Memory B cell (primary cell): ENCODE data around the gene DPM3.

Experiments used
- ATAC-seq: fragments of 150-1000 bp; cut with Tn5 transposase; 2 replicates; pipeline ENCODE4 v1.10.0; 2021; ENCODE audit warnings: low read depth, mild to moderate bottlenecking, moderate library complexity
- DNase-seq, 2 donors: peaks; one replicate each; pipeline ENCODE4 v3.0.0; 2022; ENCODE audit warnings: low spot score in 2 of 2
- H3K27ac Mint-ChIP-seq: one replicate; pipeline ENCODE4 v1.8.0; 2022; ENCODE audit warnings: mild to moderate bottlenecking, moderate library complexity, mixed read lengths
- H3K27me3 Mint-ChIP-seq: one replicate; pipeline ENCODE4 v1.8.0; 2022; ENCODE audit warnings: mixed read lengths
- H3K36me3 Mint-ChIP-seq: one replicate; pipeline ENCODE4 v1.8.0; 2022; ENCODE audit warnings: mild to moderate bottlenecking, mixed read lengths
- H3K4me1 Mint-ChIP-seq: one replicate; pipeline ENCODE4 v1.8.0; 2022; ENCODE audit warnings: mixed read lengths
- H3K4me3 Mint-ChIP-seq: one replicate; pipeline ENCODE4 v1.8.0; 2022; ENCODE audit warnings: mild to moderate bottlenecking, moderate library complexity, mixed read lengths
- H3K9me3 Mint-ChIP-seq: one replicate; pipeline ENCODE4 v1.8.0; 2022; ENCODE audit warnings: mixed read lengths

The DPM3 gene

DNA sequence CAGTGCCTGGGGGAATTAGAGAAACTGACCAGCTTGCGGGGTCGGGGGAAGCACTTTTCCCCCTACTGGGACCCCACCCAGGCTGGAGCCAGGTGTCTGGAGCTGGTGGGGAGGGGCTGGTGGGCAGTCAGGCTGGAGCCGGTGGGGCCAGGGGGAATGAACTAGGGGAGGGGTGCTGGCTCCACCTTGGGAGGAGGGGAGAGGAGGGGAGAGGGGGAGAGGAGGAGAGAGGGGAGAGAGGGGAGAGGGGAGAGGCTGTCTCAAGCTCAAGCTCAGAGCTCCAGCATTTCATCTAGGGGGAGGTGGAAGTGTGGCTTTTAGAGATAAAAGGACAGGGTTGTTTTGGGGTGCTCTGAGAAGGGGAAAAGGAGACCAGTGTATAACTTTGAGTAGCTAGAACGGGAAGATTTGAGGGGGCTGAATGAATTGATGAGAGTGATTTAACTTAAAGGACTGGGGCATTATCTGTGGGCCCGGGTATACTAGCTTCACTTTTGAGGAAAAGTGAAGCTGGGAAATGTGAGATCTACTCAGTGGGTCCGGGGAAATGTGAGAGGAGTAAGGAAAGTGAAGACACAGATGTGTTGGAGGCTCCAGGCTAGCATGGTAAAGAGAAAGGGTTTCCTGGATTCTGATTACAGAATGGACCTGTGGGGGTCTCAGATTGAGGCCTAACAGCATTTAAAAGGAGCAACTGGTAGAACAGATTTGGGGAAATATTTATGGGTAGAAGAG lies 9.9 kb downstream of the DPM3 start:
- Mint-ChIP-seq H3K9me3 (no peaks in the 10 kb centered on the region), H3K27ac (no peak overlapping the region), H3K27me3 (peaks cover 21% of the 10 kb centered on the region), H3K36me3 (no peaks in the 10 kb centered on the region), H3K4me1 (peaks cover 28% of the 10 kb centered on the region), H3K4me3 (no peak overlapping the region)
- DNase-seq (no peak), ATAC-seq (no peak)

DNA sequence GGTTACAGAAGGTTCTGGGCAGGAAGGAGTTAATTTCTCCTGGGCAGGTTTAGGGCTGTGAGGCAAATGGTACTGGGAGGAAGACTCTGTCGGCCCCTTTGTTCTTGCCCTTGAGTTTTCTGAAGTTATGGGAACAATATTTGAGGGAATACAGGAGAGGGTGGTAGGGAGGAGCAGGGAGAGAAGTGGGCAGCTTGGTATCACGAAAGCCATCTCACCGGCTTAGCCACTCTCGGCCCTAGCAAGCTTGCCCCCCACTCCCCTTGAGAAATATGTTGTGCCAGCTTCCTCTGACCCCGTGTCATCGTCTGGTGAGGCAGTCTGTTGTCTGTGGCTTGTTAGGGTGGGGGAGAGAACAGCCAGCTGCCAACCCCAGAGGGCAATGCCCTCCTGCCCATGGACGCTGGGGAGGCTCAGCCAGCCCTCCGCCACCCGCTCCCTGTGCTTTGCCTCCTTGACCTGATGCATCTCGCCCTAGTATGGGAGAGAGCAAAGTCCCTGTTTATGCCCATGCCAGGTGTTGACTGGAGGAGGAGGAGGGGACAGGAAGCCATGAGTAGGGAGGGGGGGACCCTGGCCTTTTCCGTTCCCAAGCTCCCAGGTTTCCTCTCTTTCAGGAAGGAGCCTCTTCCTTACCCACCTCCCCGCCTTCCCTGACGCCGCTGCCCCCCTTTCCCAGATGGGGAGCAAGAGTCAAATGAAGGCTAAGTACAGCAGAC lies 11.4 kb downstream of the DPM3 start:
- no peak overlapping the region for H3K27ac Mint-ChIP-seq

DNA sequence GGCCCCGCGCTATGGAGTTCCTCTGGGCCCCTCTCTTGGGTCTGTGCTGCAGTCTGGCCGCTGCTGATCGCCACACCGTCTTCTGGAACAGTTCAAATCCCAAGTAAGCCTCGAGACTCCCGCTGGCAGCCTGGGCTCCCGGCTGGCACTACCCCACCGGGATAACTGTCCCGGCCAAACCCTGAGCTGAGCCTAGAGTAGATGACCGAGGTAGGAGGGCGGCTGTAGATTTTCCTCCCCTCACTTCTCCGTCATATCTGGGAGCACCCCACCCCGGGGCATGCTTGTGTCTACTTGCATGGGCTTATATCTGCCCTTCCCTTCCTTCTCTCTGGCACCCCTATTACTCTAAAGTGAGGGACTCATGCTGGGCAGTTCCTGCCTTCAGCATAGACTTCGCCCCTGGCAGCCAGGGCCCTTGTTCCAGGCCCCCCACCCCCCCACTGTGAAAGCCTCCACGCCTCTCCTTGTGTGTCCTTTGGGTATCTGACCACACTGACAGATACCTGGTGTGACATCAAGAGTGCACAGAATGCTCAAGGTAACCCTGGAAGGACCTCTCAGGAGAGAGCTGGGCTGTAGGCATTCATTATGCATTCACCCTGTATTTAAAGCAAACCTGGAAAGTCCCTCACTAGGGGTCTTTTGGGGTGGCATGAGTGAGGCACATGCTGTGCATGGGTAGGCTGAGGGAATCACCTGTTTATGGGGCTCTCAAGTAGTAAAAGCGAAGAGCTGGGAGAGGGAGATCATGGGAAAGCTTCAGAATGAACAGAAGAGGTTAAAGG lies 12.2 kb downstream of the DPM3 start:
- no peaks in the 10 kb centered on the region for H3K9me3 Mint-ChIP-seq
- H3K4me1 Mint-ChIP-seq = peaks cover 22% of the 10 kb centered on the region
- H3K27ac Mint-ChIP-seq = no peak overlapping the region
- H3K27me3 Mint-ChIP-seq = peaks cover 24% of the 10 kb centered on the region
- DNase-seq (no peak), ATAC-seq (no peak)
- no peaks in the 10 kb centered on the region for H3K36me3 Mint-ChIP-seq
- peak overlapping the region; percentile 71 for H3K4me3 Mint-ChIP-seq

More for the DNA sequence above, 11.4 kb downstream of the DPM3 start:
- peaks cover 24% of the 10 kb centered on the region for H3K27me3 Mint-ChIP-seq
- no peak overlapping the region for H3K4me3 Mint-ChIP-seq
- H3K36me3 Mint-ChIP-seq = no peaks in the 10 kb centered on the region
- DNase-seq (no peak), ATAC-seq (no peak)
- no peaks in the 10 kb centered on the region for H3K9me3 Mint-ChIP-seq
- H3K4me1 Mint-ChIP-seq = peaks cover 23% of the 10 kb centered on the region

GRCh38 chr1:155127105-155127966 lies 13.0 kb downstream of the DPM3 start, which contains the start of gene EFNA1:
Gene EFNA1 (plus strand): TSS chr1:155127876. CDS start chr1:155127978, 102 bp downstream.
- ATAC-seq = peak; percentile 61
- Mint-ChIP-seq H3K4me1 (peaks cover 21% of the 10 kb centered on the region), H3K27me3 (peaks cover 24% of the 10 kb centered on the region), H3K4me3 (peak within 1 kb of the TSS; percentile 84), H3K9me3 (no peaks in the 10 kb centered on the region), H3K27ac (no peak within 1 kb of the TSS), H3K36me3 (no peaks in the 10 kb centered on the region)
- peak in 1 of 2 donors; percentile 45 for DNase-seq

DNA sequence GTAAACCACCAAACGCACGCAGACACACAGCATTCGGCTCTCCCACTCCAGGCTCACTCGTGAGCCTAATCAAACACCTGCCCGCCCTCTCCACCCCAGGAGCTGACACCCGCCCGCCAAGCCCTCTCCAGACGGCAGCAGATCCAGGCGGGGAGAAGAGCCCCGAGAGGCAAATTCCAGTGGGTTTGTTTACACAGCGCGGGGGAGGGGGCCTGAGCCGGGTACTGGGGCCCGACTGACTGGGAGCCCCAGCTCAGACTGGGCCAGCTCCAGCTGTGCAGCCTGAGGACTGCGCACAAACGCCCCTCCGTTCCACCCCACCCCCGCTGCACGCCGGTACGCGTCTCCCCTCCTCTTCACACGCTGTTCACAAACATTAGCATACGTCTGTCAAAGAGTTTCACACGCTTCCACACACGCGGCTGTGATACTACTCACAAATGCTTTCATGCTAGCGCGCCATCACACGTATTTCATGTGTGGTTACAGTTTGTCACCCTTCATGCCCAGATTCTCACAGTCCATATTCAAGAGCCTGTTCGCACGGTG lies 13.7 kb downstream of the DPM3 start:
- no peak for DNase-seq
- Mint-ChIP-seq H3K9me3 (no peaks in the 10 kb centered on the region), H3K27me3 (peaks cover 24% of the 10 kb centered on the region), H3K27ac (no peak overlapping the region), H3K4me3 (peak overlapping the region; percentile 84), H3K36me3 (no peaks in the 10 kb centered on the region), H3K4me1 (peaks cover 21% of the 10 kb centered on the region)
- peak; percentile 67 for ATAC-seq

- no peak for ATAC-seq
- Mint-ChIP-seq H3K36me3 (no peaks in the 10 kb centered on the region), H3K27me3 (peaks cover 27% of the 10 kb centered on the region), H3K27ac (no peak overlapping the region), H3K4me3 (no peak overlapping the region), H3K9me3 (no peaks in the 10 kb centered on the region), H3K4me1 (peaks cover 21% of the 10 kb centered on the region)
- DNase-seq = no peak
Observed at GRCh38 chr1:155125946-155126555, 14.3 kb downstream of the DPM3 start.

DNA sequence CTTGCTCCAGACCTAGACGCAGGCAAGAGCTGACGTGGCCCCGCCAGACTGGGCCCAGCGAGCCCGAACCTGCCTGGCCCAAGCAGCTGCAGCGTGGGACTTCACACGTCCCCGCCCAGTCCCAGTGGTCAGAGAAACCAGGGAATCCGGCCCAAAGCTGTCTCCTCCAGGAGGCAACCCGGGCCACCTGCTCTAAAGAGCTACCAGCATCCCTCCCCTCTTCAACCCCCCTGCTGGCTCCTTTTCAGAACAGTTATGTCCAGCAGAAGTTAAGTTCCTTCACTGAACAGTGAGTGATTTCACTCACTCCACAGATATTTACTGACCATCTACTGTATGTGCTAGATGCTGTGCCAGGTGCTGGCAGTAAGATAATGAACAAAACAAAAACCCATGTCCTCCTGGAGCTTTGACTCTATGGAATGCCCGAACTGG lies 14.8 kb downstream of the DPM3 start:
- Mint-ChIP-seq H3K4me1 (peaks cover 21% of the 10 kb centered on the region), H3K36me3 (no peaks in the 10 kb centered on the region), H3K27me3 (peaks cover 27% of the 10 kb centered on the region), H3K27ac (no peak overlapping the region), H3K9me3 (no peaks in the 10 kb centered on the region), H3K4me3 (no peak overlapping the region)
- DNase-seq (no peak), ATAC-seq (no peak)

GRCh38 chr1:155124503-155125463 lies 15.5 kb downstream of the DPM3 start:
- no peak overlapping the region for H3K4me3 Mint-ChIP-seq
- DNase-seq = no peak
- no peak overlapping the region for H3K27ac Mint-ChIP-seq
- no peaks in the 10 kb centered on the region for H3K36me3 Mint-ChIP-seq
- no peaks in the 10 kb centered on the region for H3K9me3 Mint-ChIP-seq
- peaks cover 21% of the 10 kb centered on the region for H3K4me1 Mint-ChIP-seq
- no peak for ATAC-seq
- peaks cover 29% of the 10 kb centered on the region for H3K27me3 Mint-ChIP-seq

GRCh38 chr1:155123801-155124200 lies 16.5 kb downstream of the DPM3 start:
- Mint-ChIP-seq H3K4me3 (no peak overlapping the region), H3K4me1 (peaks cover 19% of the 10 kb centered on the region), H3K36me3 (no peaks in the 10 kb centered on the region), H3K27ac (no peak overlapping the region), H3K27me3 (peaks cover 25% of the 10 kb centered on the region), H3K9me3 (no peaks in the 10 kb centered on the region)
- ATAC-seq (no peak), DNase-seq (no peak)

DNA sequence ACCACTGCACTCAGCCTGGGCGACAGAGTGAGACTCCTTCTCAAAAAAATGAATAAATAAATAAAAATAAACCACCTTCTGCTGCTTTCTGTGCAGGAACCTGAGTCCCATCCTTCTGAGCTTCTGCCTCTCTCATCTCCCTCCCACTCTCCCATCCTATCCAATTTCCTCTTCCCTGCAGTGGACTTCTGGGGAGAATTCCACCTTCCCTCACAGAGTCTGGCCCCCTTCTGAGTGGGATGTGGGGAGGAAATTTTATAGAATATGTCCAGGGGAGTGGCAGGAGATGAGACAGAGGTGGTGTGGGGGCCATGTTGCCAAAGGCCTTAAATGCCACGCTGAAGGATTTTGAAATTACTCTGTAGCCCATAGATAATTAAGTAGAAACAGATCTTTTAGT lies 18.0 kb downstream of the DPM3 start:
- no peaks in the 10 kb centered on the region for H3K9me3 Mint-ChIP-seq
- H3K4me1 Mint-ChIP-seq = peaks cover 6% of the 10 kb centered on the region
- no peak overlapping the region for H3K27ac Mint-ChIP-seq
- peaks cover 18% of the 10 kb centered on the region for H3K27me3 Mint-ChIP-seq
- ATAC-seq (no peak), DNase-seq (no peak)
- H3K36me3 Mint-ChIP-seq = no peaks in the 10 kb centered on the region
- H3K4me3 Mint-ChIP-seq = no peak overlapping the region

GRCh38 chr1:155121249-155121648 lies 19.1 kb downstream of the DPM3 start:
- H3K4me3 Mint-ChIP-seq = no peak overlapping the region
- no peaks in the 10 kb centered on the region for H3K36me3 Mint-ChIP-seq
- no peaks in the 10 kb centered on the region for H3K4me1 Mint-ChIP-seq
- peaks cover 17% of the 10 kb centered on the region for H3K27me3 Mint-ChIP-seq
- H3K27ac Mint-ChIP-seq = no peak overlapping the region
- no peak for DNase-seq
- H3K9me3 Mint-ChIP-seq = no peaks in the 10 kb centered on the region
- ATAC-seq = no peak

GRCh38 chr1:155120253-155120652 lies 20.1 kb downstream of the DPM3 start:
- Mint-ChIP-seq H3K27ac (no peak overlapping the region), H3K4me1 (no peaks in the 10 kb centered on the region), H3K27me3 (peaks cover 15% of the 10 kb centered on the region), H3K9me3 (no peaks in the 10 kb centered on the region), H3K36me3 (no peaks in the 10 kb centered on the region), H3K4me3 (no peak overlapping the region)
- ATAC-seq = no peak
- DNase-seq = no peak
